CD4-positive, alpha-beta T cell treated with Interleukin-15 for 4 hours (primary cell): Measurements from ENCODE around the gene RASSF3.
A peak's percentile ranks its signal among the peaks of the same experiment; 100 is the strongest.

ENCODE experiments used
- DNase-seq: peaks from one replicate; pipeline ENCODE4 v3.0.0-alpha.2; 2020; ENCODE audit warnings: low spot score

RASSF3 gene

GRCh38 chr12:64724201-64724745, 114.0 kb downstream of the RASSF3 start:
- DNase-seq = no peak

DNA sequence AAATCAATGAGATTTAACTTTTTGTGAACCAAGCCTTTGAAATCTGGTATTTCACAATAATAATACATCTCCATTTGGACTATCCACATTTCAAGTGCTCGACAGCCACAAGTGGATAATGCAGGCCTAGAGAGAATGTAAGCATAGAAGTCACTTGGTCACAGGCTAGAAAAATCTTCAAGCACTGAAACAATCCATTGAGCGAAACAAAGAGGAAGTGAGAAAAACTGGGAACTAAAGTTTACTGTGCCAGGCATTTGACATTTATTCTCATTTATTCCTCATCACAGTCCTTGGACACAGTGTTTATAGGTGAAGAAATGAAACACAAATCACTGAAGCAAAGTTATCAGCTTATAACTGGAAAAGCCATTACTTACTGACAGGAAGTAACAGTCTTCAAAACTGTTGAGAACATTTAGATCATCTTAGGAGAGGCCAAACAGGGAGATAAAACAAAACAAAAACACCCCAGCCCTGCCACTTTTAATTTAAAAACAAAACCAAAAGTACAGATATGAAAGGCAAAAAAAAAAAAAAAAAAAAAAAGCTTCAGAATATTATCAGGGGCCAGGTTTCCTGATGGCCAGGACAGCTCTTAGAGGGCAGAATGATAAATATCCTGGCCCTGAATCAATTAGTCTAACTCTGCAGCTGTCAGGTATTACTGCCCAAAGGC, 119.8 kb downstream of the RASSF3 start:
- DNase-seq = peak; percentile 19

DNA sequence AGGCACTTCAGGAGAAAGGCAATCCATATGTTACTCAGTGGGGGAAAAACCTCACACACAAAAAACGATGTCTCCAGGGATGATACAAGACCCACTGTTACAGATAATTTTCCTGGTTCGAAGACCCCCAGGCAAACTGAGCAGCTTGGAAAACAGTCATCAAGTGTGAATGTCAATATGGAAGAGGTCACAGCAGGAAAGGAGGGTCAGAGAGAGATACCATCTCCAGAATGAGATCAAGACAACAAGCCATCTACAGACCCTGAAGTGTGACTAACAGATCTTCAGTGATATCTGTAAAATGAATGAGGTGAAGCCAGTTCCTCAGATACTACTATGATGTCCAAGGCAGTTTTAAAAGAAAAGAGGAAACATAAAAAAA, 120.3 kb downstream of the RASSF3 start:
- DNase-seq = peak; percentile 13

- DNase-seq = no peak
Observed at GRCh38 chr12:64731683-64732082, 121.4 kb downstream of the RASSF3 start.

DNA sequence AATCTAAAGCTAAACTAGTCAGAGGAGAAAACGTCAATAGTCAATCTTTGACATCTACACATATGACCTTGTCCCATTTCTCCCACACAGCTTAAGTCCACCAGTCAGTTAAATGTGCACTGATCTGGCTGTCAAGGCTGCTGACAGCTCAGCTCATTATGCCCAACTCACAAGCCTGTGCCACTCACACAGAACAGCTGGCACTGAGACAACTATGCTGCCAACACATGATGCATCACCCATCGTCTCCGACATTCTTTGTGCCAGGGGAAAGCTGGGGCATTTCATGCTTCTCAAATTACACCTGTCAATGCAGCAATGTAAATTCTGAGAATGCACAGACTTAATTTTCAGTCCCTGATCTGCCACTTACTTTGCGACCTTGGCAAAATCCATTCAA, 123.6 kb downstream of the RASSF3 start:
- DNase-seq = no peak

DNA sequence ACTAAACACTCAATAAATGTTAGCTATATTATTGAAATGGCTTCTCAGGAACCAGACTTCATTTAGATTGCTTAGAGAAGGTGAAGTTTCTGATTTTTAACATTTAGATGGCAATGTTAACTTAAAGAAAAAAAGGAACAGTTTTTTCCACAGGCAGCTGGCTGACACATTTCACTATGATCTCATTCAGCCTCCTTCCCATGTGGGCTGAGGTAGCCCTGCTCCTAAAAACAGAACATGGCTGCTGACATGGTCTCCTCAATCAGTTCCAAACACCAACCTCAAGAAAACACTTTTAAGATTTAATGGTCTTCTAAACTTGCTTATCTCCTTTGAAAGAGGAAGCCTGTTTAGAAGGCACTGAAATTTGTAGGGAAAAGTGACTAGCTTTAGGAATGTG, 125.1 kb downstream of the RASSF3 start:
- no peak for DNase-seq

DNA sequence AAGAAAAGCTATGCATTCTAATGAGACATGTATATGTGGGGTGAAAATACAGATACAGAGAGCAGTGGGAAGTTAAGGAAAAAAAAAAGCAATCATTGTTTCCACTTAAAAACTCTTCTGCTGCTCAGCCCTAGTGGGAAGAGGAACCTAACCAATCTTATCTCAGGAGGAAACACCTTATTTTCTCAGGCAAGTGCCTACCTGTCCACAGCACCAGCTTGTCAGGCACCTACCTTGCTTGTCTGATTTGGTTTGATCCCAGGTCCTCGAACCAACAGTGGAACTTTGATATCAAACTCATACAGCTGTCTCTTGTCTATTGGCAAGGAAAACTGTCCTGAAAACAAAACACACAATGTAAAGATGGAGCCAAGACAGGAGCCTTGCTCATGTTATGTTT, 126.5 kb downstream of the RASSF3 start:
- no peak for DNase-seq

DNA sequence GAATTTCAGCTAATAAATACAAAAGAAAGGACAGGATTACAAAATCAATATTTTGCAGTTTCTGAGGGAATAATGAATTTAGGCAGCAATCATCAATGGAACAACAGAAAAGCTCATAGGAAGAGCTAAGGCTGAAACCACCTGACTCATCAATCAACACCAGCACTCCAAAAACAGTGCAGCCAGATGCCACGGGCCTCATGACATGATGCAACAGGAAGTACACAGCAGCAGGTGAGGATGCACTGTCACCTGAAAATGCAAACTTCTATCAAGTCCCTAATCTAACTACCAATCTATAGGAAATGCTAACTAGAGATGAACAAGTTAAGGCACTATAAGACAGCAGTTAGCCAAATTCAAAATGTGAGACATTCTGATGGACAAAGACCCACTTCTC, 127.2 kb downstream of the RASSF3 start:
- peak; percentile 39 for DNase-seq

GRCh38 chr12:64739778-64740177, 129.5 kb downstream of the RASSF3 start:
- DNase-seq = no peak

- no peak for DNase-seq
Observed at GRCh38 chr12:64740646-64741045, 130.4 kb downstream of the RASSF3 start.

GRCh38 chr12:64742416-64742815, 132.1 kb downstream of the RASSF3 start:
- no peak for DNase-seq

- DNase-seq = no peak
Observed at GRCh38 chr12:64743206-64743605, 132.9 kb downstream of the RASSF3 start.

- DNase-seq = no peak
Observed at GRCh38 chr12:64744422-64745258, 134.3 kb downstream of the RASSF3 start.

DNA sequence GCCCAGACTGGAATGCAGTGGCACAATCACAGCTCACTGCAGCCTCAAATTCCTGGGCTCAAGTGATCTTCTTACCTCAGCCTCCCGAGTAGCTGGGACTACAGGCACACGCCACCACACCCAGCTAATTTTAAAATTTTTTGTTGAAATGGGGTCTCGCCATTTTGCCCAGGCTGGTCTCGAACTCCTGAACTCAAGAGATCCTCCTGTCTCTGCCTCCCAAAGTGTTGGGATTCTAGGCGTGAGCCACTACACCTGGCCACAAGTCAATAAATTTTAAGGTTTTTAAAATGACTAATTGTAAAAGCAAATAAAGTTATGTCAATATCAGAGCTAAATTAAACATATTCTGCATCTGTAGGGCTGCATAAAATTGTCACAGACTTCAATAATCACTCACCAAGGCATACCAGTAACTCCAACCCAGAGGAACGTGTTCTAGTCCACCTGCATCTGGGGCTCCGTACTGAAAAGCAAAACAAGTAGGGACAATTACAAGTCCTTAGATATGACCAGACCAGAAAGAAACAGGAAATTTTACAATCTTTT, 135.0 kb downstream of the RASSF3 start:
- DNase-seq = no peak

GRCh38 chr12:64745980-64746379, 135.7 kb downstream of the RASSF3 start:
- no peak for DNase-seq

DNA sequence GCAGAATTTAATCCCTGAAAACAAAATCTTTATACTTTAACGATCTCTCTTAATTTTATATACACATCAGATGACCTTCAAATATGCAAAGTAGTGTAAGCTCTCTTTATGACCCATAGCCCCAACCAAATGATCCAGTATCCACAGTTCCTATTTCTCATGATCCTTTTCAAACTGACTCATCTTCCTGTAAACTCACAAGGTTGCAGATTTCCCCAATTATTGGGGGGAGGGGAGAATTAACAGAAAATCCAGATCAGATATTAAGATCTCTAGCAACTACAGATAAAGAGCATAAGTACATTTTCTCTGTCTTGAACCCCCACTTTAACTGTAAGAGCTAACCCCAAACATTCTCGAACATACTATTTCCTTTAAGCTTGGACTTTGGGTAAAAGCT, 136.4 kb downstream of the RASSF3 start:
- no peak for DNase-seq
